Astrocyte of the spinal cord (primary cell): Measurements from ENCODE around the gene API5.
A peak's percentile ranks its signal among the peaks of the same experiment; 100 is the strongest.

Source experiments
- DNase-seq: peaks from one replicate; pipeline ENCODE4 v3.0.0; 2011; ENCODE audit warnings: low read depth, low spot score
- H3K4me3 ChIP-seq: 2 replicates; pipeline ENCODE4 v1.5.1; 2011; ENCODE audit warnings: low read depth, mild to moderate bottlenecking, low read length, moderate library complexity
- CTCF ChIP-seq: IDR thresholded peaks from 2 replicates; pipeline ENCODE4 v1.5.1; 2012; ENCODE audit warnings: low read depth, mild to moderate bottlenecking, low read length, inconsistent platforms
- in situ Hi-C: cut with HindIII; loops from 2 replicates; pipeline ENCODE4 v1.10.0; 2017; ENCODE audit warnings: low sequenced_read_pairs

The API5 gene

GRCh38 chr11:43282607-43283440 is 29.0 kb upstream of the API5 start:
- no peak overlapping the region for H3K4me3 ChIP-seq
- peak; percentile 91 for TF ChIP-seq CTCF
- DNase-seq, result peak; percentile 43
- in situ Hi-C loops, result no loop called here

- TF ChIP-seq CTCF, result no peak
- H3K4me3 ChIP-seq, result no peak overlapping the region
- DNase-seq, result no peak
- in situ Hi-C loops, result no loop called here
These were observed 26.0 kb upstream of the API5 start for GRCh38 chr11:43285826-43286225.

DNA sequence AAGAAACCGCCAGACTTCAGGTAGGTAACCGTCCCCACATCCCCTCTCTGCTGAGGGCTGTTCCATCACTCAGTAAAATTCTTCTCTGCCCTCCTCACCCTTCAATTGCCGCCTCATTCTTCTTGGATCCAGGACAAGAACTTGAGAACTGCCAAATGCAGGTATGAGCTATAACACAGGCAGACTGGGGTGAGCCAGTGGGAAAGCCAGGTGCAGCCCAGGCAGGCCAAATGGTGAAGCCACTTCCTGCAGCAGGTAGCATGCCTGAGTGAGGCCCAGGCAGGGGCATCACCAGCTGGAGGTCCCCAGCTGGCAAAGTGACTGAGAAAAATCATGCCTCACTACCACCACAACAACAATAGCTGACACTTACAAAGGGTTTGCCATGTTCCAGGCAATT is 22.4 kb upstream of the API5 start:
- no peak for TF ChIP-seq CTCF
- no peak for DNase-seq
- in situ Hi-C loops, result no loop called here
- no peak overlapping the region for H3K4me3 ChIP-seq

- no peak for TF ChIP-seq CTCF
- no peak for DNase-seq
- H3K4me3 ChIP-seq, result no peak overlapping the region
- in situ Hi-C loops, result no loop called here
These were observed 13.4 kb upstream of the API5 start for GRCh38 chr11:43298397-43298796.

DNA sequence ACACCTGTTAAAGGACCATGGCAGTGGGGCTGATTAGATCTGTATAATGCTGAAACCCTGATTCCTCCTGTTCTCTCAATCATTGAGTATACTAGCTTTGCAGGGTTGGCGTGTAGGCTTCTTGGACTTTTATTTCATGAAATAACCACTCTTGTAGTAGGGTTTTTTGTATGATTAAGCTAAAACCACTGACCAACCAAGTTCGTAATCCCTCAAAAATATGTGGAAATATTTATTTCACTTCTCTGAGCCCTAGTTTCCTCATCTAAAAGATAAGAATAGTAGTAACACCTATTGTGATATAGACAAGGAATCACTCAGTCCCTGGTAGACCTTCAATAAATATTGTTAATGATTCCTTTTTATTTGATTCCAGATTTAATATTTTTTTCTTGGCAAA is 4.2 kb downstream of the API5 start:
- TF ChIP-seq CTCF, result no peak
- peak; percentile 18 for DNase-seq
- H3K4me3 ChIP-seq, result no peak overlapping the region
- in situ Hi-C loops, result no loop called here

DNA sequence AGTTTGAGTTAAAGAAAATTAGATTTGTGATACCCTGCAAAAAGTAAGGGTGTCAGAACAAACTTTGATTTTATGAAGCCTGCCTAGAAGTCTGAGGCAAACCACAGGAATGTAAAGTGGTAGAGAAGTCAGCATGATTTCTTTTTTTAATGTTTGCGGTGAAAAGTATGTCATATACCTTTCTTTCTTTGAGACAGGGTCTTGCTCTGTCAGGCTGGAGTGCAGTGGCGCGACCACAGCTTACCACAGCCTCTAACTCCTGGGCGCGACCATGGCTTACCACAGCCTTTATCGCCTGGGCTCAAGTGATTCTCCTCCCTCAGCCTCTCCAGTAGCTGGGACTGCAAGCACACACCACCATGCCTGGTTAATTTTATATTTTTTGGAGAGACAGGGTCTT is 4.7 kb downstream of the API5 start:
- peak; percentile 68 for DNase-seq
- no peak overlapping the region for H3K4me3 ChIP-seq
- in situ Hi-C loops, result no loop called here
- TF ChIP-seq CTCF, result no peak
